Glomerular visceral epithelial cell (primary cell): ENCODE data around the gene ADSS1.

ENCODE experiments used
- DNase-seq: peaks from one replicate; pipeline ENCODE4 v3.0.0-alpha.2; 2016; ENCODE audit errors: extremely low spot score

The ADSS1 gene

DNA sequence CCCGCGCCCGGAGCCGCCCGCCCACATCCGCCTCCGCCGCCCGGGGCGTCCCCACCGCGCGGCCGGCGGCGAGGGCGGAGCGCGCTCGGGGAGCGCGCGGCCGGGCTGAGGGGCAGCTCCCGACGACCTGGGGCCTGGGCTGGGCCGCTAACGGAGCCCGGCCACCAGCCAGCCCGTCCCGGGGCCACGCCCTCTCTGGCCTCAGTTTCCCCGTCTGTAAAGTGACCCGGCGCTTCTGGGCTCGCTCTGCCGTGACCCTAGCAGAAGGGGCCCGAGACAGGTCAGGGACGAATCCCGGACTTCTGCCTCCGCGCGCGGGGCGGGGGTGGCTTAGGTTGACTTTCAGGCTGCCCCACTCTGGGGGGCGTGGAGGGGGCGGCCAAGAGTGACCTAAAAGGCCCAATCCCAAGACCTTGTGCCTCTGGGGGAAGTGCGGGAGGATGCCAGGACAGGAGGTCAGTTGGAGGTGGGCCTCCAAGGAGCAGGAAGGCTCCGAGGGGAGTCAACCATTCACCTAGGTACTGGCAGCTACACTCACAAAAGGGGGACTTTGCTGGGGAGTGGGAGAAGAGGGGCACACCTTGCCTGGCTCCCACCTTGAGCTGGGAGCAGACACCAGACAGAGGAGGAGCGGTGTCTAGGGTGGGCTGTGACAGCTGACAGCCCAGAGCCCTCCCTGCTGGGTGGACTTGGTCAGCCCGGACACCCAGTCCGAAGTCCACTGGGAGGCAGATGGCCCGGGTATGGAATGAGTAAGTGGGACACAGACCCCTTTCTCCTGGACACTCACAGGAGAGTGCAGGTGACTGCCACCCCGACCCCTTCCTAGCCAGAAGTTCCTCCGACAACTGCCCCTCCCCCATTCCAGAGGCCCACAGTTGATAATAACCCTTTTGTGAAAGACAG is 72.0 kb downstream of the ADSS1 start:
- no peak for DNase-seq

DNA sequence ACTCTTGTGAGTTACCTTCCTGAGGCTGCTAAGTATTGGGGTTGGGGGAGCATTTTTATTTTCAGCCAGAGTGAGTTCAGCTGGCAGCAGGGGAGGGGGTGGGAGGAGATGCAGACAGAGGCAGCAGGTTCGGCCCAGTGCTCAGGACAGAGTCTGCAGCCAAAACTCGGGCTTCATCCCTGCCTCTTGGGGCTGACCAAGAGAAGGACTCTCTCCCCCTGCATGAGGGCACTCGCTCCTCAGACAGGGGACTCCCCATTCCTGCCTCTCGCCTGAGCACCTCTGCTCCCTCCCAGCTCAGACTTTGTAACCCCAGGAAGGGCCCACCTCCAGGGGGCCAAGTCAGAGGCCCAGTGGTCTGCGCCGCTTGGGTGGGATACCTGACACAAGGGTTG is 72.7 kb downstream of the ADSS1 start:
- no peak for DNase-seq
